ENCODE data around the gene FAM193B.

FAM193B gene

DNA sequence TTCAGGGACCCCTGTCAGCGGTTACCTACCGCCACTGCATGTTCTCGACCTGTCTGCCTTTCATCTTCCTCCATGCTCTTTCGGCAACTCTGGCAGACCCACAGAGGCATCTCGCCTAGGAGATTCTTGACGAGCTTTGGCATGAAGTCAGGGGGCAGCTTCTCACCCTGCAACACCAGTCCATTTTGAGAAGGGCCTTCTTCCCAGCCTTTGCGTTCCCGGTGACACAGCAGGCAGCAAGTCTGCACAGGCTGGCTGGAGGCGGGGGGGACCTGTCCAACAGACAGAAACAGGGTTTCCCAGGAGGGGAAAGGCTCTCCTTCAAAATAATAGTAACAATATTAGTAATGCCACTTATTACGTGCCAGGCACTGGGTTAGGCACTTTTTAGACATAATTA lies 15.5 kb downstream of the FAM193B start:
- Histone ChIP-seq H4K20me1 (ENCODE audit: control insufficient read depth, insufficient read depth, low read depth, low read length) (no peaks in the 10 kb centered on the region; the same call in 1 of the 2 replicates), H3K36me3 (ENCODE audit: control insufficient read depth, low read length) (peaks cover 79% of the 10 kb centered on the region), H3K9me3 (ENCODE audit: control insufficient read depth, insufficient read depth, low read length) (no peaks in the 10 kb centered on the region), H3K4me1 (ENCODE audit: control insufficient read depth, low read length) (no peaks in the 10 kb centered on the region), H3F3A (ENCODE audit: control insufficient read depth, insufficient read depth) (0 out of 2 replicates have a peak, but pooled peaks cover 3% of the 10 kb centered on the region), H3K9me2 (replicated peaks; ENCODE audit: control insufficient read depth, low read length) (no peaks in the 10 kb centered on the region), H3K27me3 (ENCODE audit: control insufficient read depth, low read length) (no peaks in the 10 kb centered on the region), H3K4me3 (ENCODE audit: low read length) (no peak overlapping the region), H3K79me2 (ENCODE audit: control insufficient read depth, low read length) (peaks cover 34% of the 10 kb centered on the region), H3K4me2 (ENCODE audit: low read length) (no peak overlapping the region), H3K27ac (ENCODE audit: low read depth, low read length) (no peak overlapping the region)
- TF ChIP-seq EZH2phosphoT487 (IDR thresholded peaks at IDR 0.05; ENCODE audit: borderline replicate concordance, low read length): no peak
- TF ChIP-seq, protein P1, sequence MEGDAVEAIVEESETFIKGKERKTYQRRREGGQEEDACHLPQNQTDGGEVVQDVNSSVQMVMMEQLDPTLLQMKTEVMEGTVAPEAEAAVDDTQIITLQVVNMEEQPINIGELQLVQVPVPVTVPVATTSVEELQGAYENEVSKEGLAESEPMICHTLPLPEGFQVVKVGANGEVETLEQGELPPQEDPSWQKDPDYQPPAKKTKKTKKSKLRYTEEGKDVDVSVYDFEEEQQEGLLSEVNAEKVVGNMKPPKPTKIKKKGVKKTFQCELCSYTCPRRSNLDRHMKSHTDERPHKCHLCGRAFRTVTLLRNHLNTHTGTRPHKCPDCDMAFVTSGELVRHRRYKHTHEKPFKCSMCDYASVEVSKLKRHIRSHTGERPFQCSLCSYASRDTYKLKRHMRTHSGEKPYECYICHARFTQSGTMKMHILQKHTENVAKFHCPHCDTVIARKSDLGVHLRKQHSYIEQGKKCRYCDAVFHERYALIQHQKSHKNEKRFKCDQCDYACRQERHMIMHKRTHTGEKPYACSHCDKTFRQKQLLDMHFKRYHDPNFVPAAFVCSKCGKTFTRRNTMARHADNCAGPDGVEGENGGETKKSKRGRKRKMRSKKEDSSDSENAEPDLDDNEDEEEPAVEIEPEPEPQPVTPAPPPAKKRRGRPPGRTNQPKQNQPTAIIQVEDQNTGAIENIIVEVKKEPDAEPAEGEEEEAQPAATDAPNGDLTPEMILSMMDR (IDR thresholded peaks at IDR 0.05; ENCODE audit: low read depth, low read length, poor library complexity, severe bottlenecking): no peak

DNA sequence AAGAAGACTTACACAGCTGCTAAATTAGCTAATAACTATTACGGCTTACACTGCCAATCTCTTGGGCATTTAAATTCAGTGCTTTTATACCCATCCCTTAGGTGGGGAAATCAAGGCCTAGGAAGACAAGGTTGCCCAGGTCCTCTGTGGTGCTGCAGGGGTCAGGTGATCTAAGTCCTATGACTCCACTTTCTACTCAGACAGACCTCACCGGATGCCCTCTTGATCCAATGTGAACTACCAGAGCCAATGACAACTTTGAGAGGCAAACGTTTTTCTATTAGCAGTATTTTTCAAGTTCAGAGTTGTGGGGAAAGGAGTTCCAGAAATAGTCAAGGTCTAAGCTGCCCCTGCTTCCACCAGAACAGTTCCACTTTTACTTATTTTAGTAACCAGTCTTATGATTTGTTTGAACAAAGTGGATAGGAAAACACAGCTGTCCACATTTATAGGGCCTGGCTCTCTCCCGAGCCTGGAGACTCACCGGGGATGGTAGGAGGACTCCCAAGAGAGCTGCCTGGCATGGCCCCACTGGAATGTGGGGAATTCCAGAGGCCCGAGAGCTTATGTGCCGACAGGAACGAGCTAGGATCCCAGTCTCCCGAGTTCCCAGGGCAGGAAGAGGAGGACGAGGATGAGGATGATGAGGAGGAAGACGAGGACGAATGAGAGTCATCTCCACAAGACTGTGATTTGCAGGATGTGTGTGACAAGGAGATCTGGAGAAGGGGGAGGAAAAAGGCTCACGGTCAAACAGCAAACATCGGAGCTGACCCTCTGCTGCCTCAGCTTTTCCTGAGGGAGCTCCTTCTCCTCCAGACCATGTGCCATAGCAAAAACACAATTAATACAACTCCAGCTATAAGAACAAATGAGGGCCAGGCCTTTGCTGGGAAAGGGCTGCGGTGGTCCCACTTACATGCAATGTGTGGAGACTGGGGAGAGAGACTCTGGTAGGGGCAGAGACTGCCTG lies 16.7 kb downstream of the FAM193B start:
- H3K27ac ChIP-seq (ENCODE audit: low read depth, low read length): no peak overlapping the region
- TF ChIP-seq EZH2phosphoT487 (IDR thresholded peaks at IDR 0.05; ENCODE audit: borderline replicate concordance, low read length): no peak
- TF ChIP-seq, protein P1 (IDR thresholded peaks at IDR 0.05; ENCODE audit: low read depth, low read length, poor library complexity, severe bottlenecking): no peak
- no peaks in the 10 kb centered on the region for H3K9me2 ChIP-seq (replicated peaks; ENCODE audit: control insufficient read depth, low read length)
- no peaks in the 10 kb centered on the region for H3K9me3 ChIP-seq (ENCODE audit: control insufficient read depth, insufficient read depth, low read length)
- no peaks in the 10 kb centered on the region for H3K27me3 ChIP-seq (ENCODE audit: control insufficient read depth, low read length)
- peaks cover 22% of the 10 kb centered on the region for H3K79me2 ChIP-seq (ENCODE audit: control insufficient read depth, low read length)
- H4K20me1 ChIP-seq (ENCODE audit: control insufficient read depth, insufficient read depth, low read depth, low read length): no peaks in the 10 kb centered on the region; the same call in 1 of the 2 replicates
- H3K4me3 ChIP-seq (ENCODE audit: low read length): no peak overlapping the region
- H3K36me3 ChIP-seq (ENCODE audit: control insufficient read depth, low read length): peaks cover 75% of the 10 kb centered on the region
- H3K4me1 ChIP-seq (ENCODE audit: control insufficient read depth, low read length): no peaks in the 10 kb centered on the region
- 0 out of 2 replicates have a peak, but pooled peaks cover 3% of the 10 kb centered on the region for H3F3A ChIP-seq (ENCODE audit: control insufficient read depth, insufficient read depth)
- H3K4me2 ChIP-seq (ENCODE audit: low read length): no peak overlapping the region

DNA sequence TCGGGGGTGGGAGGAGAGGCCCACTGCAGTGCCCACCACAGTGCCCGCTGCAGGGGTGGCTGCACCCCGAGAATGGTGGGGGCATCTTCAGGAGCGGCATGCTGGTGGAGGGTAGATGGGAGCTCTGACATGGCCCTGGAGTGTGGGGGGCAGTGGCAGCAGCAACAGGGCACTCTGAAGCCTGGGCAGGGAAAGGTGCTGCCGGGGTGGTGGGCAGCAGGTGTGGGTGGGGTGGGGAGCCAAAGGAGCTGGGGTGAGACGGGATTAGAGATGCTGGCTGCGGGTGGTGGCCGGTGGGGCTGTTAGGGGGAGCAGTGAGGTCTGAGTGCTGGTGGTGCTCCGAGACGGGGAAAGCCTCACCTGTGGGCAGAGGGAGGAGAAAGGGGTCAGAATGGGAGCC lies 18.0 kb downstream of the FAM193B start:
- H3F3A ChIP-seq (ENCODE audit: control insufficient read depth, insufficient read depth): 0 out of 2 replicates have a peak, but pooled peaks cover 3% of the 10 kb centered on the region
- no peaks in the 10 kb centered on the region for H3K9me2 ChIP-seq (replicated peaks; ENCODE audit: control insufficient read depth, low read length)
- no peak overlapping the region for H3K4me3 ChIP-seq (ENCODE audit: low read length)
- H4K20me1 ChIP-seq (ENCODE audit: control insufficient read depth, insufficient read depth, low read depth, low read length): no peaks in the 10 kb centered on the region; the same call in 1 of the 2 replicates
- no peaks in the 10 kb centered on the region for H3K4me1 ChIP-seq (ENCODE audit: control insufficient read depth, low read length)
- peaks cover 78% of the 10 kb centered on the region for H3K36me3 ChIP-seq (ENCODE audit: control insufficient read depth, low read length)
- no peak overlapping the region for H3K4me2 ChIP-seq (ENCODE audit: low read length)
- no peaks in the 10 kb centered on the region for H3K27me3 ChIP-seq (ENCODE audit: control insufficient read depth, low read length)
- peaks cover 12% of the 10 kb centered on the region for H3K79me2 ChIP-seq (ENCODE audit: control insufficient read depth, low read length)
- TF ChIP-seq EZH2phosphoT487 (IDR thresholded peaks at IDR 0.05; ENCODE audit: borderline replicate concordance, low read length): no peak
- TF ChIP-seq, protein P1 (IDR thresholded peaks at IDR 0.05; ENCODE audit: low read depth, low read length, poor library complexity, severe bottlenecking): no peak
- no peak overlapping the region for H3K27ac ChIP-seq (ENCODE audit: low read depth, low read length)
- no peaks in the 10 kb centered on the region for H3K9me3 ChIP-seq (ENCODE audit: control insufficient read depth, insufficient read depth, low read length)
